ENCODE measurements around the gene PRODH.
"Not testable (repeated sequence)": the region's sequence is repeated elsewhere in the genome, so short reads cannot be mapped to it uniquely, and the experiment has no call there.

PRODH gene

DNA sequence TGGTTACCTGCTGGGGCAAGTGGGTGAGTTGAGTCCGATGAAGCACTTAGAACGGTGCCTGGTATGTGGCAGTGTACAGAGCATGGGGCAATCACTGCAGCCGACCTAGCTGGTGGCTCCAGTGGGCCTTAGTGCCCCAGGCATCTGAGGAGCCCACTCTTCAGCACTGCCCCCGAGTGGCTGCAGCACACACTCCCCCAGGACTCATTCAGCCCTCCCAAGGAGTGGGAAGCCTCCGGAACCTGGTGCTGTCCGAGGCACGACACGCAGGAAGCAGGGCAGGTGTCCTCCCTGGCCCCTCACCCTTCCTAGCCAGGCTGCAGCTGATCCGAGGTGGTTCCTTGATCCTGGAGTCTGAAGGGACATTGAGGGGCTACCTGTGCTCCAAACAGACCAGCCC, 42.4 kb upstream of the PRODH start:
- H3K4me3 ChIP-seq (ENCODE audit: low read depth, low read length), result no peak overlapping the region
- TF ChIP-seq, protein P1, sequence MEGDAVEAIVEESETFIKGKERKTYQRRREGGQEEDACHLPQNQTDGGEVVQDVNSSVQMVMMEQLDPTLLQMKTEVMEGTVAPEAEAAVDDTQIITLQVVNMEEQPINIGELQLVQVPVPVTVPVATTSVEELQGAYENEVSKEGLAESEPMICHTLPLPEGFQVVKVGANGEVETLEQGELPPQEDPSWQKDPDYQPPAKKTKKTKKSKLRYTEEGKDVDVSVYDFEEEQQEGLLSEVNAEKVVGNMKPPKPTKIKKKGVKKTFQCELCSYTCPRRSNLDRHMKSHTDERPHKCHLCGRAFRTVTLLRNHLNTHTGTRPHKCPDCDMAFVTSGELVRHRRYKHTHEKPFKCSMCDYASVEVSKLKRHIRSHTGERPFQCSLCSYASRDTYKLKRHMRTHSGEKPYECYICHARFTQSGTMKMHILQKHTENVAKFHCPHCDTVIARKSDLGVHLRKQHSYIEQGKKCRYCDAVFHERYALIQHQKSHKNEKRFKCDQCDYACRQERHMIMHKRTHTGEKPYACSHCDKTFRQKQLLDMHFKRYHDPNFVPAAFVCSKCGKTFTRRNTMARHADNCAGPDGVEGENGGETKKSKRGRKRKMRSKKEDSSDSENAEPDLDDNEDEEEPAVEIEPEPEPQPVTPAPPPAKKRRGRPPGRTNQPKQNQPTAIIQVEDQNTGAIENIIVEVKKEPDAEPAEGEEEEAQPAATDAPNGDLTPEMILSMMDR (IDR thresholded peaks at IDR 0.05; ENCODE audit: low read depth, low read length), result no peak
- DNase-seq (ENCODE audit: low read depth, low spot score), result no peak
- in situ Hi-C loops (cut with HindIII; ENCODE audit: low sequenced_read_pairs), result no loop called here

DNA sequence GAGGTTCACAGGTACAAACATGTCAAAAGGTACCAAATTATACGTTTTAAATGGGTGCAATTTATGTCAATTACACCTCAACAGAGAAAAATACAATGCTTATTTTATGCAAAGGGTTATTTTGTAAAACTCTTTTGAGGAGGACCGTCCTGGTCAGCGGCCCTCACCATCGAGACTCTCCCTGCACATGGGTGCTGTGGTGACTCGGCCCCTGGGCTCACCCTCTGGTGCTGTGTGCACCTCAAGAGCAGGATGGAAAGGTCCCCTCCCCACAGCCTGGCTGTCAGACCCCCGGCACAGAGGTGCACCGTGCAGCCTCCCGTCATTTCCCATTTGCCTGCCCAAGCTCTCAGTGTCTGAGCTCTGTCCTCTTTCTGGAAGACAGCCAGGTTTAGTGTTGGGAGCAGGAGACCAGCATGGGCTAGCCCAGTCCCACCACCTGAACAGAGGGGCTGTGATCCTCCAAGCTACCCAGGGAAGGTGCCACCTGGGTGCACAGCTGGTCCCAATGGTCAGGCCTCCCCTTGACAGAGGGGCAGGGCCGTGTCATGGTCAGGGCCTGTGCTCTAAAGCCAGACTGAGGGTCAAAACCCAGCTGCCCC, 41.8 kb upstream of the PRODH start:
- no peak for DNase-seq (ENCODE audit: low read depth, low spot score)
- in situ Hi-C loops (cut with HindIII; ENCODE audit: low sequenced_read_pairs), result no loop called here
- no peak overlapping the region for H3K4me3 ChIP-seq (ENCODE audit: low read depth, low read length)
- TF ChIP-seq, protein P1 (IDR thresholded peaks at IDR 0.05; ENCODE audit: low read depth, low read length), result no peak

DNA sequence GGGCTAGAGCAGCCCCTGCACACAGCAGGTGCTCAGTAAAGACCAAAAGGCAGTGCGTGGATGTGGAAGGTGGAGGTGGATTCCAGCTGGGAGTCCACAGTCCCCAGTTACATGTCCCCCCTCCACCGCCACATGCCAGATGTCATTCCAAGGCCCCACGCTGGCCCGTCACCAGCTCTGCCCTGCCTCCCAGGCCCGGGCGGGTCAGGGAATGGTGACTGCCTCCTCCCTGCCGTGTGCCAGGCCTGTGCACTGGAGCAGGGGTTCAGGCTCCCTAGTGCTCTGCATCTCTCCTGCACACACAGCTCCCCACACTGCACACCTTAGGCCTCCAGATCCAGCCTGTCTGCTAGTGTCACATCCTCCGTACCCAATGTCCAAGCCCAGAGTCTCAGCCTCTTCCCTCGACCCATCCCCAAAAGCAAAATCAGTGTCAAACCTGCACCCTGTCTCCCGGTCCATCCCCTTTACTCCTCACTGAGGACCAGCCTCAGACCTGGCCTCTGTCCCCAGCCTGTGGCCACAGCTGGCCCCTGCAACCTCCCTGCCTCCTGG, 40.2 kb upstream of the PRODH start:
- TF ChIP-seq, protein P1 (IDR thresholded peaks at IDR 0.05; ENCODE audit: low read depth, low read length), result no peak
- H3K4me3 ChIP-seq (ENCODE audit: low read depth, low read length), result no peak overlapping the region
- DNase-seq (ENCODE audit: low read depth, low spot score), result no peak
- in situ Hi-C loops (cut with HindIII; ENCODE audit: low sequenced_read_pairs), result no loop called here

DNA sequence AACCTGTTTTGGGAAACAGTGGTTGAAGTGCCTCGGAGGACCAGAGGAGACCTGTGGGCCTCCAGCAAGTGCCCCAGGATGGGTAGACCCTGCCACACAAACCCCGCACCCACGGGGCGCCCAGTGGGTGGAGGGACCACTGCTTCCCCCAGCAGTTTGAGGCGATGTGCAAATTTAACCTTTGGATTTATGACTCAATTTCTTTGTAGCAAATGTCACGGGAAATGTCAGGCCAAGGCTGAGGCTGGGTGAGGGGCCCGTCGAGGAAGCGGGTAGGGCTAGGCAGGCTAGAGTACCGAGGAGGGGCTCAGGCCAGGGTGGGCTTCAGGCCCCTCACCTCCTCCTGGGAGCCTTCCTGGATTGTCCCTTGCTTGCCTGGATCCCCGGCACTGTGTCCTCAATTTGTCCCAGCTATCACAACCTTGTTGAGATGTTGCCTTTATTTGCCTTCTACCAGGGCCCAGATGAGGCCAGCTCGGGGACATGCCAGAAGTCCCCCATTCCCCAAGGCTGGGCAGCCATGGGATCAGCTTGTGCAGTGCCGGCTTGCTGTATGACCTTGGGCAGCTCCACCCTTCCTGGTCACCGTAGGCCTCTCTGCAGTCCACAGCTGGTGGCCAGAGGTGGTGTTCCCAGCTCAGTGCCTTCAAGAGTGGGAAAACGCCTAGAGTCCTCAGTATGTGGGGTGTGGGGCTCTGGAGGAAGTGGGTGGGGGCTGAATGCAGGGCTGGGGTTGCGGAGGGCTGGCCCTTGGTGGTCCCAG, 39.5 kb upstream of the PRODH start:
- TF ChIP-seq, protein P1 (IDR thresholded peaks at IDR 0.05; ENCODE audit: low read depth, low read length), result no peak
- no peak for DNase-seq (ENCODE audit: low read depth, low spot score)
- in situ Hi-C loops (cut with HindIII; ENCODE audit: low sequenced_read_pairs), result no loop called here
- no peak overlapping the region for H3K4me3 ChIP-seq (ENCODE audit: low read depth, low read length)

DNA sequence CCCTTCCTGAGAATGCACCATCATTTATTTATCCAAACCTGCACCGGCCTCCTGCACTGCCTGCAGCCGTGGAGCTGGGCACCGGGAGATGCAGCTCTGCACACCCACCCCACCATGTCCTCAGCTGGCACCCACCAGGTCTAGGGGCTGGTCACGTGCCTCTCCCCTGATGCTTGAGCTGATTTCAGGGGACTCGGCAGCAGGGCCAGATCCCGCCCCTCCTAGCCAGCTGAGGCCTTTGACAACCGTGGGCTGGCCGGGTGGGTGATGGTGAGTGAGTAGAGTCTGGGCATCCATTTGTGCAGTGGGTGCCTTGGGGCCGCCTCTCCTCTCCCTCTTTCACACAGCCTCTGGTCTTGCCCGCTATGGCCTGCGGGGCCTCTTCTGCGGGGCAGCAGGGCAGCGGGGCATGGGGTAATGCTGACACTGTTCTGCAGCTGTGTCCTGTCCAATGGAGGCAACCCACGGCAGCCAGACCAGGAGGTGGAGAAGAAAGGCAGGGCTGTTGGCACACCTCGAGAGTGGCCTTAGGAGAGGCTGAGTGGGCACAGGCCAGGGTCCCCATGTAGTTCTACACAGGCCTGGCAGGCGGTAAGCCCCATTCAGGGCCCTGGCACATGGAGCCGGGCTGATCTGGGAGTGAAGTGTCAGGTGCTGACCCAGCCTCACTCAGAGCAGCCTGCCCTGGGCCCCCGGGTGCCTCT, 38.5 kb upstream of the PRODH start:
- TF ChIP-seq, protein P1 (IDR thresholded peaks at IDR 0.05; ENCODE audit: low read depth, low read length), result no peak
- no peak overlapping the region for H3K4me3 ChIP-seq (ENCODE audit: low read depth, low read length)
- DNase-seq (ENCODE audit: low read depth, low spot score), result no peak
- in situ Hi-C loops (cut with HindIII; ENCODE audit: low sequenced_read_pairs), result no loop called here

- TF ChIP-seq, protein P1 (IDR thresholded peaks at IDR 0.05; ENCODE audit: low read depth, low read length), result no peak
- no peak overlapping the region for H3K4me3 ChIP-seq (ENCODE audit: low read depth, low read length)
- in situ Hi-C loops (cut with HindIII; ENCODE audit: low sequenced_read_pairs), result no loop called here
- no peak for DNase-seq (ENCODE audit: low read depth, low spot score)
Measured at GRCh38 chr22:18973264-18974031, 37.4 kb upstream of the PRODH start.

DNA sequence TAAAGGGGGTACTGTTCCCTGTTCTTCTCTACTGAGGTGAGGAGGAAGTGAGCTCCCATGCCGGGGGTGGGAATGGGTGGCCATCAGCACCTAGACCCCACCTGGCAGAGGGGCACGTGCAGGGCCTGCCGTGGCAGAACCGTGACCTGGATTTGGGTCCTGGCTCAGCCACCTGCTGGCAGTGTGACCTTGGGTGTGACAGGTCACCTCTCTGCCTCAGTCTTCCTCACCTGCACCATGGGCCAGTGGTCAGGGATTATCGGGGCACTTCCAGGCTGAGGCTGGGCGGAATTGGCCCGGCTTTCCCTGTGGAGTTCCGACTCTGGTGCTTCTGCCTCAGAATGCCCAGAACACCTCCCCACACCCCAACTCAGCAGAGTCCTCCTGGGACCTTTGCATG, 36.5 kb upstream of the PRODH start:
- DNase-seq (ENCODE audit: low read depth, low spot score); H3K4me3 ChIP-seq (ENCODE audit: low read depth, low read length); in situ Hi-C loops (cut with HindIII; ENCODE audit: low sequenced_read_pairs): not testable (repeated sequence)

- H3K4me3 ChIP-seq (ENCODE audit: low read depth, low read length); in situ Hi-C loops (cut with HindIII; ENCODE audit: low sequenced_read_pairs); DNase-seq (ENCODE audit: low read depth, low spot score): not testable (repeated sequence)
Measured at GRCh38 chr22:18972029-18972428, 35.9 kb upstream of the PRODH start.

Measured in astrocyte of the spinal cord (primary cell).